Brain microvascular endothelial cell (primary cell): ENCODE data around the gene PLD1.

Experiments used
- DNase-seq: peaks from one replicate; pipeline ENCODE4 v3.0.0-alpha.2; 2020
- H3K27ac ChIP-seq: fragments of 250-450 bp; sonication (Bioruptor Pico); 2 replicates; pipeline ENCODE4 v1.5.1; 2020; ENCODE audit warnings: mild to moderate bottlenecking, moderate library complexity
- H3K27me3 ChIP-seq: fragments of 250-450 bp; sonication (Bioruptor Pico); replicated peaks from 2 replicates; pipeline ENCODE4 v1.5.1; 2020; ENCODE audit warnings: mild to moderate bottlenecking
- H3K36me3 ChIP-seq: fragments of 250-450 bp; sonication (Bioruptor Pico); replicated peaks from 2 replicates; pipeline ENCODE4 v1.5.1; 2020; ENCODE audit warnings: mild to moderate bottlenecking
- H3K4me3 ChIP-seq: 2 replicates; pipeline ENCODE4 v1.5.1; 2011; ENCODE audit warnings: low read depth, mild to moderate bottlenecking, control low read depth, low read length, moderate library complexity
- in situ Hi-C: cut with HindIII; loops from 2 replicates; pipeline ENCODE4 v1.10.0; 2017; ENCODE audit warnings: low sequenced_read_pairs, low pct_ligation_motif_present
- TF ChIP-seq, protein P1 (sequence below): IDR thresholded peaks from 2 replicates; pipeline ENCODE4 v1.5.1; 2011; ENCODE audit warnings: low read depth, mild to moderate bottlenecking, moderate library complexity, low read length, control low read depth, inconsistent platforms; ENCODE audit errors: missing control alignments

Gene PLD1

DNA sequence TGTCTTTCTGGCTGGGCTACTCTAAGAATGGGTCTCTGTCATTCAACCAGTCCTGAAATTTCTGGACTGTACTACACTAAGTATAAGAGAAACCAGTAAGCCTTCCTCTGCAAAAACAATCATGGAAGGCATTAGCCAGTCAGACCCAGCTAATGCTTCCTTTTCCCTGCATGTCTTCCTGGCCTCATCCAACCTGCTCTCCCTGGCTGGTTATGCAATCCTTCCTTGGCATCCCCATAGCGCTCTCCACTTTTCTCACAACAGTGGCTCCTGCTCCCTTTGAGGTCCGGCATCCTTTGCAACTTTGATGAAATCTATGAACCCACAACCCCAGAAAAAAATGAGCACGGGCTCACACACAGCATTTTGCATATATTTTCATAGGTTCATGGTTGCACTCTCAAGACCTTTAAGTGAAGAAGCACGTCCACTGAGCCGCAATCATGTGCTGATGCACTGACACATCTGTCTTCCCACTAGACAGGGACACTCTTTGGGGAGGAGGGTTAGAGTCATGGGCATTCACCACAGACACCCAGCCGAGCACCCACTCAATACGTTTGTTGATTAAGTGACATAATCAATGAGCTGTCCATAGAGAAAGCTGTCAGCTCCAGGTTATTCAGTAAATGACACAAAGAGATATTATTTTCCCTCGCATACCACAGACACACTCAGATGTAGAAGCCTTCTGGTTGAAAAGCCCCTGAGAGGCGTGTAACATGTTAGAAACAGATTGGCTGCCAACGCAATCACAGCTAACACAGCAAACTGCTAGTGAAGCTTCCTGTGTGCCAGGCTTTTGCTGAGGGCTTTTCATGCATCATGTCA lies 66.7 kb downstream of the PLD1 start:
- no peak overlapping the region for H3K27ac ChIP-seq
- in situ Hi-C loops, result no loop called here
- DNase-seq, result no peak
- TF ChIP-seq, protein P1, sequence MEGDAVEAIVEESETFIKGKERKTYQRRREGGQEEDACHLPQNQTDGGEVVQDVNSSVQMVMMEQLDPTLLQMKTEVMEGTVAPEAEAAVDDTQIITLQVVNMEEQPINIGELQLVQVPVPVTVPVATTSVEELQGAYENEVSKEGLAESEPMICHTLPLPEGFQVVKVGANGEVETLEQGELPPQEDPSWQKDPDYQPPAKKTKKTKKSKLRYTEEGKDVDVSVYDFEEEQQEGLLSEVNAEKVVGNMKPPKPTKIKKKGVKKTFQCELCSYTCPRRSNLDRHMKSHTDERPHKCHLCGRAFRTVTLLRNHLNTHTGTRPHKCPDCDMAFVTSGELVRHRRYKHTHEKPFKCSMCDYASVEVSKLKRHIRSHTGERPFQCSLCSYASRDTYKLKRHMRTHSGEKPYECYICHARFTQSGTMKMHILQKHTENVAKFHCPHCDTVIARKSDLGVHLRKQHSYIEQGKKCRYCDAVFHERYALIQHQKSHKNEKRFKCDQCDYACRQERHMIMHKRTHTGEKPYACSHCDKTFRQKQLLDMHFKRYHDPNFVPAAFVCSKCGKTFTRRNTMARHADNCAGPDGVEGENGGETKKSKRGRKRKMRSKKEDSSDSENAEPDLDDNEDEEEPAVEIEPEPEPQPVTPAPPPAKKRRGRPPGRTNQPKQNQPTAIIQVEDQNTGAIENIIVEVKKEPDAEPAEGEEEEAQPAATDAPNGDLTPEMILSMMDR, result no peak
- no peak overlapping the region for H3K4me3 ChIP-seq
- H3K27me3 ChIP-seq, result no peaks in the 10 kb centered on the region
- H3K36me3 ChIP-seq, result no peaks in the 10 kb centered on the region

- in situ Hi-C loops, result no loop called here
- TF ChIP-seq, protein P1, result no peak
Measured at GRCh38 chr3:171741377-171741776, 68.9 kb downstream of the PLD1 start.

DNA sequence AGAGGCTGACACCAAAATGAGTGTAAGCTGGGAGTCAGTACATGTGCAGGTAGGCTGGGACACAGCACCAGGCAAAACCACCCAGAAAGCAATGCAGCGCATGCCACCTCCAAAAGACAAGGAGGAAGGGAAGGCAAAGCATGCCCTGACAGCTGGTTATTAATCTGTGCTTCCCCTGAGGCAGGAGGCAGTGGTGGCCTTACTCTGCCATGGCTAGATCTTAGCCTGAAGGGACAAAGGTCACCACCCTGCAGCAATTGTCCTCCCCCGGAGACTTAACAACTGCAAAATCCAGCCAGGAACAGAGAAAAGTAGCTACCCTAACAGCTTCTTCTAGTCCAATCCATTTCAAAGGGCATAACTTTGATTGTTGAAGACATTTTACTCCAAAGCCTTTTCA lies 73.7 kb downstream of the PLD1 start:
- Histone ChIP-seq H3K4me3 (no peak overlapping the region), H3K27ac (no peak overlapping the region), H3K36me3 (peaks cover 4% of the 10 kb centered on the region), H3K27me3 (no peaks in the 10 kb centered on the region)
- in situ Hi-C loops, result no loop called here
- DNase-seq, result no peak
- TF ChIP-seq, protein P1, result no peak

More at GRCh38 chr3:171741377-171741776, 68.9 kb downstream of the PLD1 start:
- H3K27ac ChIP-seq, result no peak overlapping the region
- H3K36me3 ChIP-seq, result no peaks in the 10 kb centered on the region
- no peaks in the 10 kb centered on the region for H3K27me3 ChIP-seq
- no peak overlapping the region for H3K4me3 ChIP-seq
- no peak for DNase-seq

DNA sequence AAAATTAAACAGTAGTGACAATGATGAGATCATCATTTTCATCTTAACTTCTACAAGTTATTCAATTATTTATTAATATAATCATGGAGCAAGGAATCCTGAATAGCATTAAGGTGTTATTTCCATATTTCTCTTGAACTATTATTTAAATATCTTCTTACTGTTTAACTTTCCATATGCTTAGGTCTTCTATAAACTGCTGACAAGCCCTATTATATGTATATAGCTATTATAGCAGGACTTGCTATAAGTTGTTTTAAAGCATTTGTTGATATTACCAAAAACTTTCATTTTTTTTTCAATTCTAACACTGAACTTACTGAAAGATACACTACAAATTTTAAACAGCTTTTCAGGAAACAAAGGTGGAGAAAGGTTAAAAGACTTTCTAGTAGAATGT lies 76.7 kb downstream of the PLD1 start:
- Histone ChIP-seq H3K36me3 (peaks cover 4% of the 10 kb centered on the region), H3K27me3 (no peaks in the 10 kb centered on the region), H3K27ac (no peak overlapping the region), H3K4me3 (no peak overlapping the region)
- no peak for DNase-seq
- TF ChIP-seq, protein P1, result no peak
- in situ Hi-C loops, result no loop called here

DNA sequence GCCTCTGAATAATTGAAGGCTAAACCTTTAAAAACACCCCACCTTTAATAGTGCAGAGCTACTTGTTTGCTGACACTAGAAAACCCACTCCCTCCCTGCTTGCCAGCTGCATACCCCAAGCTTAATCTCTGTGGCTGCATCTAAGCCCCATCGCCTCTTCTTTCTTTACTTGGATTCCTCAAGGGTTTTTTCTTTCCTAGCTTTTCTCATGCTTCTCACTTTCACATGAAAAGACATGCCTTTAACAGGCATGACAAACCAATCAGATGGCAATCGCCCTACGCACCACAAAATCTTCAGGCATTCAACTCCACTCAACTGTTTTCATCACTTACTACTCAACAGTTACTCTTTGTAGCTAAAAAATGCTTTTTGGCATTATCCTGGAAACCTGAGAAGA lies 77.5 kb downstream of the PLD1 start:
- Histone ChIP-seq H3K27me3 (no peaks in the 10 kb centered on the region), H3K36me3 (peaks cover 4% of the 10 kb centered on the region), H3K4me3 (no peak overlapping the region), H3K27ac (no peak overlapping the region)
- TF ChIP-seq, protein P1, result no peak
- in situ Hi-C loops, result no loop called here
- no peak for DNase-seq

- peaks cover 4% of the 10 kb centered on the region for H3K36me3 ChIP-seq
- H3K27ac ChIP-seq, result no peak overlapping the region
- no peaks in the 10 kb centered on the region for H3K27me3 ChIP-seq
- DNase-seq, result no peak
- in situ Hi-C loops, result no loop called here
- TF ChIP-seq, protein P1, result no peak
- no peak overlapping the region for H3K4me3 ChIP-seq
Measured at GRCh38 chr3:171731691-171732090, 78.6 kb downstream of the PLD1 start.
